Sciatic nerve (tissue), 2 donors: ENCODE results near the gene AP5Z1. TPM values are rescaled to one million over a fixed set of nuclear protein-coding genes. Genes with fewer than 3 reads are reported as not detected.
"Not testable (repeated sequence)": the region's sequence is repeated elsewhere in the genome, so short reads cannot be mapped to it uniquely, and the experiment has no call there.

Experiments used
- ATAC-seq: fragments of 200-7000 bp; cut with Tn5 transposase; one replicate; pipeline ENCODE4 v1.9.1; 2020; ENCODE audit warnings: mild to moderate bottlenecking, moderate library complexity
- DNase-seq: peaks from one replicate; pipeline ENCODE4 v3.0.0-alpha.2; 2020; ENCODE audit warnings: low spot score
- intact Hi-C: fragments of 100-400 bp; cut with DNase I; formaldehyde crosslinking; loops from one replicate; pipeline ENCODE4 v1.14.2; 2022
- total RNA-seq: library from RNA; stranded (reverse); fragmentation: NEBNext Ultra II Directional; extraction: Animal tissue kit (Norgen Biotek cat#: 25700); gene quantifications from one replicate; pipeline ENCODE4 v1.2.1, GENCODE V29; 2021
- donor health status: DM: no; HTN: no; CAD: no.
- donor health status: DM: no; HTN: no; CAD: no.

Gene AP5Z1
- total RNA-seq, 1 donor from 2014 or later: 36.2 TPM

DNA sequence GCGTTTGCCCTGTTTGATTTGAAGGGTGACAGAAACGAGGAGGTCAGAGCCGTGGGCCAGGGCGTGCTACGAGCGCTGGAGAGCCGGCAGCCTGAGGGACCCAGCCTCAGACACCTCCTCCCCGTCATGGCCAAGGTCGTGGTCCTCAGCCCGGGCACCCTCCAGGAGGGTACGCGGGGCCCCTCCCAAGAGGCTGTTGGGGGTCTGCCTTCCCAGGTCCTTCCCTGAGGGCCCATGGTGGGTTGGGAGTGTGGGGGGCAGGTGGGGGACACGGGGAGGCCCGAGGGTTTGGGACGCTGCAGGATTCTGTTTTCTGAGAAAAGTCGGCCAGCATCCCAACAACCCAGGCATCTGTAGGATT lies 7.8 kb downstream of the AP5Z1 start:
- ATAC-seq: no peak
- DNase-seq: no peak
- intact Hi-C loops: no loop called here

DNA sequence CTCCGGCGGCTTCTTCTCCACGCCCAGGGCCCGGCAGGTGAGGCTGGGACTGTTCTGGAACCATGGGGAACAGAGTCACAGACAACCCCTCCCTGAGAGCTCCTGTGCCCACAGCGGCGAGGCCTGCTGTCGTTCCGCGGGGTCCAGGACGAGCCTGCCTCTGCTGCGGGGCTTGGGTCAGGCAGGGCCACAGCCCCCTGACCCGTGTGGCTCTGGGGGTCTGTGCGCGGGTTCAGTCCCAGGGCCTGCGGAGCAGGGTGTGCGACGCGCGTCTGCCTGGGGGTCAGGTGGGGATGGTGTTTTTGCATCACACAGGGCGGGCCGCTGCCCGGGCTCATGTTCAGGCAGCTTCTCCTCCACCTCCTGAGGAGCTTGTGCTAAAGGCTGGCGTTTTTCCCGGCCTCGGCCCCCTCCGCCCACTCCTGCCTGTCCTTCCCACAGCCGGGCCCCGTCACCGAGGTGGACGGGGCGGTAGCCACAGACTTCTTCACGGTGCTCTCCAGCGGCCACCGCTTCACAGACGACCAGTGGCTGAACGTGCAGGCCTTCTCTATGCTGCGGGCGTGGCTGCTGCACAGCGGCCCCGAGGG lies 8.4 kb downstream of the AP5Z1 start:
- intact Hi-C loops: no loop called here
- DNase-seq (no peak), ATAC-seq (no peak)

DNA sequence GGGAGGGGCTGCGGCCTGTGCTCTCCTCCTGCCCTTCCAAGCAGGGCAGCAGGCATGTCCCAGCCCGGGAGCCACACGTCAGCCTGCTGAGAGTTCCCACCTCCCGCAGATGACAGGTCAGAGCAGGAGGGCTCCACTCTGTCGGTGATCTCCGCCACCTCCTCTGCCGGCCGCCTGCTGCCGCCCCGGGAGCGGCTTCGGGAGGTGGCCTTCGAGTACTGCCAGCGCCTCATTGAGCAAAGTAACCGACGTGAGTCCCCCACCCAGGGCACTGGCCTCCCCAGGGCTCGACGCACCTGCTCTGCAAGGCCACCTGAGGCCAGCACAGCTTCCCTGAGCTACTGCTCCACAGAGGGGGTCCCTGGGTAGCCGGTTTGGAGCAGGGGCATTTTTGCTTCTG lies 9.4 kb downstream of the AP5Z1 start:
- DNase-seq: no peak
- intact Hi-C loops: no loop called here
- no peak for ATAC-seq

DNA sequence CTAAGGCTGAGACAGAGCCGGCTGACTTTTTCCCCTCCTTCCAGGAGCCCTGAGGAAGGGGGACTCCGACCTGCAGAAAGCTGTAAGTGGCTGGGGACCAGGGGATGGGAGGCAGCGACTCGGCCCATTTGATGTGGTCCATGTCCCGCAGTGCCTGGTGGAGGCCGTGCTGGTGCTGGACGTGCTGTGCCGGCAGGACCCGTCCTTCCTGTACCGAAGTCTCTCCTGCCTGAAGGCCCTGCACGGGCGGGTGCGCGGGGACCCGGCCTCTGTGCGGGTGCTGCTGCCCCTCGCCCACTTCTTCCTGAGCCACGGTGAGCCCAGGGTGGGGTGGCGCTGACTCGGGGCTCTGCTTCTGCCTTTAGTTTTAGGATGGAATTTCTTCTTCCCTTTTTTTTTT lies 9.9 kb downstream of the AP5Z1 start:
- DNase-seq: no peak
- ATAC-seq: no peak
- intact Hi-C loops: no loop called here

DNA sequence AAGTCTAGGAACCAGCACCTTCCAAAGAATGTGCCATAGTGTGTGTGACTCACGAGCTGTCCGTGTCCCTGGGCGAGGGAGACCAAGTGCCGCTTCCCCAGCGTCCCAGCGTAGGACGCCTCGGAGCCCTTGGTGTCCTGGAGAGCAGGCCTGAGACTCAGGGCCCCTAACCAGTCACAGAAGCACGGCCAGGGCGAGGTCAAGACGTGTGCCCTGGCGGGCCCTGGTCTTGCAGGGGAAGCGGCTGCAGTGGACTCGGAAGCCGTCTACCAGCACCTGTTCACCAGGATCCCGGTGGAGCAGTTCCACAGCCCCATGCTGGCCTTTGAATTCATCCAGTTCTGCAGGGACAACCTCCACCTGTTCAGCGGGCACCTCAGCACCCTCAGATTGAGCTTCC lies 10.6 kb downstream of the AP5Z1 start:
- ATAC-seq: no peak
- intact Hi-C loops: no loop called here
- DNase-seq: no peak

DNA sequence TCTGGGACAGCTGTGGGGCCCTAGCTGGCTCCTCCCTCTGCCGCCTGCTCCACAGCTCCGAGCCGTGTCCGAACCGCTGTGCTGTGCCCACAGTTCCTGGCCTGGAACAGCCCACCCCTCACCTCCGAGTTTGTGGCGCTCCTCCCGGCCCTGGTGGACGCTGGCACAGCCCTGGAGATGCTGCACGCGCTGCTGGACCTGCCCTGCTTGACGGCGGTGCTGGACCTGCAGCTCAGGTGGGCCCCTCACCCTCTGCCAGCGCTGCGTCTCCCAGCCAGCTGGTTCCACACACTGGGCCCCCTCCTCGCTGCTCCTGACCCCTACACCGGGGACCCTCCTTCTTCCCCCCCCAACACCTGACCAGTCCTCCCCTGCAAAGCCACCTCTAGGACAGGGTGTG lies 12.1 kb downstream of the AP5Z1 start:
- intact Hi-C loops: no loop called here
- ATAC-seq (no peak), DNase-seq (no peak)

DNA sequence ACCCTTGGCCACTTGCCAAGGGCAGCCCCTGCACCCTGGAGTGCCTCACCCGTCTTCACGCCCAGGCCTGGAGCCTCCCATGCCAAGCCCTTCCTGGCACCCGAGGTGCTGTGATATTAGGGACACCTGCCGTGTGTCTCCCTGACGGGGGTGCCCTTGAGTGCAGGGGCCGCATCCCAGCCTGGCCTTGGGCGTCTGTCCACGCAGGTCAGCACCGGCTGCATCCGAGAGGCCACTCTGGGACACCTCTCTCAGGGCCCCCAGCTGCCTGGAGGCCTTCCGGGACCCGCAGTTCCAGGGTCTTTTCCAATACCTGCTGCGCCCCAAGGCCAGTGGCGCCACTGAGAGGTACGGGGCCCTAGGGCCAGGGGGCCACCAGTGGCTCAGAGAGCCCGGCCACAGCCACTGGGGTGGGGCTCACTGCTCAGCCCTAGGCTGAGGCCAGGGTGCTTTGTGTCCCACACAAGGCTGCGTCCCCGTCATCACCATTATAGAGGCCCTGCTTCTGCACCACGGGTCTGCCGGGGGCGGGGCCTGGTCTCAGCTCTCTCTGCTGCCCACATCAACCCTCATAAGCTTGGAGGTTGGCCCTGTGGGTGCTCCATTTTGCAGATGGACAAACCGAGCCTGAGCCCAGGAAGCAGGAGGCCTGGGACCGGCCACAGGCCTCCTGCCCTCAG lies 12.7 kb downstream of the AP5Z1 start:
- no peak for ATAC-seq
- DNase-seq: no peak
- intact Hi-C loops: no loop called here

DNA sequence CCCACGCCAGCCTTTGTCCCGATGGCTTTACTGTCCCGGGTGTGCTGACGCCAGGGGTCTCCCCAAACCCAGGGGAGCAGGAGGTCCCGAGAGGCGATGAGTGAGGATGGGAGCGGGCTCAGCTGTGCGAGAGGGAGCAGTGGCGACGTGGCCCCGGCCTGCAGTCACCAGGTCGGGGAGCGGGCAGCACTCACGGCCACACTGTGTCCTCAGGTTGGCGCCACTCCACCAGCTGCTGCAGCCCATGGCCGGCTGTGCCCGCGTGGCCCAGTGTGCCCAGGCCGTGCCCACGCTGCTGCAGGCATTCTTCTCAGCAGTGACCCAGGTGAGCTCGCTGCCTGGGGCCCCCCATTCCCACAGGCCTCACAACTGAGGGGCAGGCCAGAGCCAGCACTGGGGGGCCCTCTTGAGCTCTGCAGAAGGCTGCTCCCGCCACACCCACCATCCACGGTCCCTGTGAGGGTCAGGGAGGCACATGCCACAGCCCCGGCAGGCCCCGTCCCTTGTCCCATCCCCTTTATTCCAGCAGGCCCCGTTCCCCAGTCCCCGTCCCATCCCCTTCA lies 13.3 kb downstream of the AP5Z1 start:
- intact Hi-C loops: no loop called here
- DNase-seq (no peak), ATAC-seq (no peak)

DNA sequence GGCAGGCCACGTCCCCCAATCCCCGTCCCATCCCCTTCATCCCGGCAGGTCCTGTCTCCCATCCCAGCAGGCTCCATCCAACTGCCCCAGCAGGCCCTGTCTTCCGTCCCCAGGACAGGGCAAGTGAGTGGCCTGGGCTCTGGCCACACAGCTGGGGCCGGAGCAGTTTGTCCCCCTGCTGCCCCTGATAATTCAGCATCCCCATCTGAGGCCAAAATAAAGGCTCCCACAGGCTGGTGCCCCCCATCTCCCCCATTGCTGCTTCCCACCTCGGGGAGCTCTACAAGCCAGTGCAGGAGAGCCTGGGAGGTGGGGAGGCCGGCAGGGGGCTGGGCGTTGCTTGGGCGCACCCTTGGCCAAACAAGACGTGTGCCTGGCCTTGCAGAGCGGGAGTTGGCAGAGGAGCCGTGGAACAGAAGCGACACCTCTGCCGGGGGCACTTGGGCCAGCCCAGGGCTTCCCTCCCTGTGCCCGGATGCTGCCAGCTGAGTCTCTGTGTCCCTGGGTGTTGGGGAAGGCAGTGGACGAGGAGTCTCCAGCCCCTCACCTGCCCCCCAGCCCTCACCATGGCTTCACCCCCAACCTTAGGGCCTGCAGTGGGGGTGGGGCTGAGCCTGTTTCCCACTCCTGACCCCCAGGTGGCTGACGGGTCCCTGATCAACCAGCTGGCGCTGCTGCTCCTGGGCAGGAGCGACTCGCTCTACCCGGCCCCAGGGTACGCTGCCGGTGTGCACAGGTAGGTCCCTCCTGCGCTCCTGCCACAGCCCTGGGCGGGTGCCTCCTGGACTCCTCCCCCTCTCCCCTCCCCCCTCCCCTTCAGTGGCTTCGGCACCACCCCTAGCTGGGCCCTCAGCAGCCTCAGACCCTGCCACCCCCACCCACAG lies 14.0 kb downstream of the AP5Z1 start:
- DNase-seq: no peak
- ATAC-seq: no peak
- intact Hi-C loops: loop anchor here (5.0 kb wide), 1 partner anchor 298 kb away; no protein-coding TSS in a partner anchor

DNA sequence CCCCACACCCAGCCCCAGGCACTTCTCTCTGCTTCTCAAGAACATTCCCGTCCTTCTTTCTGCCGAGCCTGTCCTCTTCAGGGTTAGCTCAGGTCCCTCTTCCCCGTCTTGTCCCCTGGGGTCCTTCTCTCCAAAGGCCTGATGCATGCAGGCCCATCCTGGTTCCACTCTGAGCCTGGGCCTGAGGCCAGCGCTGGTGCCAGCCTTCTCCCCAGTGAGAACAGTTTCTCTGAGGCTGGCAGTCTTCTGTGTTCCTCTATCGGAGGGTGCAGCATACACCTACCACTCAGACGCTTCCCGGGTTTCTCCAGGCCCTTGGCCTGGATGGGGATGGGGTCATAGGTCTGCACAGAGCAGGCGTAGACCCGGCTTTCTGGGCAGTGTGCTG lies 14.6 kb downstream of the AP5Z1 start:
- DNase-seq (no peak), ATAC-seq (no peak)
- intact Hi-C loops: loop anchor here (5.0 kb wide), 1 partner anchor 297 kb away; no protein-coding TSS in a partner anchor

DNA sequence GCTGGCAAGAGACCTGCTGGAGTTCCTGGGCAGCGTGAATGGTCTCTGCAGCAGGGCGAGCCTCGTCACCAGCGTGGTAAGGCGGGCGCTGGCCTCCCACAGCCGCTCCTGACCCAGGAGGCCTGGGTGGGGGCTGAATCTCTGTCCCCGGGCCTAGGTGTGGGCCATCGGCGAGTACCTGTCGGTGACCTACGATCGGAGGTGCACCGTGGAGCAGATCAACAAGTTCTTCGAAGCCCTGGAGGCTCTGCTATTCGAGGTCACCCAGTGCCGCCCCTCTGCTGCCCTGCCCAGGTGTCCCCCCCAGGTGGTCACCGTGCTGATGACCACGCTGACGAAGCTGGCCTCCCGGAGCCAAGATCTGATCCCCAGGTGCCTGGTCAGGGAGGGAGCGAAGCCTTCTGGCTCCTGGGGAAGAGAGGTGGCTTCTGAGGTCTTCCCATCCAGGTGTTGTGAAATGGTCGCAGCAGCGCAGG lies 15.1 kb downstream of the AP5Z1 start:
- intact Hi-C loops: loop anchor here (5.0 kb wide), 1 partner anchor 297 kb away; no protein-coding TSS in a partner anchor
- ATAC-seq (no peak), DNase-seq (no peak)

DNA sequence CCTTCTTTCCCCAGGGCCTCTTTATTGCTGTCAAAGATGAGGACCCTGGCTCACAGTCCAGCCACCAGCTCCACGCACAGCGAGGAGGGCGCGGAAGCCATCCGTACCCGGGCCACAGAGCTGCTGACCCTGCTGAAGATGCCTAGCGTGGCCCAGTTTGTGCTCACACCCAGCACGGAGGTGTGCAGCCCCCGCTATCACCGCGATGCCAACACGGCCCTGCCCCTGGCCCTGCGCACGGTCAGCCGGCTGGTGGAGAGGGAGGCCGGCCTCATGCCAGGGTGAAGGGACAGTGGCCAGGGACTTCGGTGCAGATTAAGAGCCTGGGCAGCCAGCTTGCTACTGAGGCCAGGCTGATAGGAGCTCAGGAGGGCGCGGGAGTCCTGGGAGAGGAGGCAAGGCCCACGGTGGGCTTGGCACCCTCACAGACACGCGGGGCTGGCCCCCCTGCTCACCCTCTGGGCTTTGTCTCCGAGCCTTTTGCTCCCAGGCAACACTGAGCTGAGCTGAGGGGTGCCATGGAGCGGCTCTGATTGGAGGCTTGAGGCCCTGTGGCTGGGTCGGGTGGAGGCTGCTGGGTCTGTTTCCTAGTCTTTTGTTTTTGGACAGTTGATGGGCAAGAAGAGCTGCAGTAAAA lies 15.8 kb downstream of the AP5Z1 start:
- ATAC-seq (peak; percentile 3), DNase-seq (no peak)
- intact Hi-C loops: loop anchor here (5.0 kb wide), 1 partner anchor 296 kb away; no protein-coding TSS in a partner anchor

DNA sequence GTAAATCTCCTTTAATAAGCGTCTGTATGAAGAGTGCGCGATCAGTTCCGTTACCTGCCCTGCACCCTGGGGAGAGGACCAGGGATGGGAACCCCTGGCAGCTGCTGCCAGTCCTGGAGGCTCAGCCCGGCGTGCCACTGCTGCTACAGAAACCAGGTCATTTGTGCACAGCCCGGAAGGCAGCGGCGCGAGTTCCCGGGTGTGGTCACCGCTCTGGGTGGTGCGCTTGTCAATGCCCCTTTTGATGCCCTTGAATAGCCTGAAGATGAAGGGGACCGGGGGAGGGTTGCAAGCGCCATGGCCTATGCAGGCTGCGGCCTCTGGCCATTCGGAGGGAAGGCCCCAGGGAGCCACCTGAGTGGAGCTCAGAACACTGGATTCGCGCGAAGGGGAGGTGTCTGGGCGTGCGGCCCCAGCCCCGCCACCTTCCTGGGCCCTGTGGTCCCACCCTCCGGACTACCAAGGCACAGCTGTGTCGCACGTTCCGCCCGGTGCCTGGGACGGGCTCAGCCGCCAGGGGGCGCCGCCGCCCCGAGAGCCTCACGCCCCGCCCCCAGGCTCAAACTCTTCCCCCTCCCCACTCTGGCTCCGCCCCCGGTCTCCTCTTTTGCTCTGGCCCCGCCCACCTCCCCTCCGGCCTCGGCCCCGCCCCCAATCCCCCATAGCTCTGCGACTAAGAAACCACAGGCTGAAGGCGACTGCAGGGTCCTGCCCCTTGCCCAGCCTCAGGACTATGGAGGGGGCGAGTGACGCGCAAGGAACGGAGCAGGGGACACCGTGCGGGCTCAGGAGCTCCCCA lies 16.5 kb downstream of the AP5Z1 start:
- intact Hi-C loops: loop anchor here (5.0 kb wide), 1 partner anchor 295 kb away; no protein-coding TSS in a partner anchor
- DNase-seq: peak; percentile 94

DNA sequence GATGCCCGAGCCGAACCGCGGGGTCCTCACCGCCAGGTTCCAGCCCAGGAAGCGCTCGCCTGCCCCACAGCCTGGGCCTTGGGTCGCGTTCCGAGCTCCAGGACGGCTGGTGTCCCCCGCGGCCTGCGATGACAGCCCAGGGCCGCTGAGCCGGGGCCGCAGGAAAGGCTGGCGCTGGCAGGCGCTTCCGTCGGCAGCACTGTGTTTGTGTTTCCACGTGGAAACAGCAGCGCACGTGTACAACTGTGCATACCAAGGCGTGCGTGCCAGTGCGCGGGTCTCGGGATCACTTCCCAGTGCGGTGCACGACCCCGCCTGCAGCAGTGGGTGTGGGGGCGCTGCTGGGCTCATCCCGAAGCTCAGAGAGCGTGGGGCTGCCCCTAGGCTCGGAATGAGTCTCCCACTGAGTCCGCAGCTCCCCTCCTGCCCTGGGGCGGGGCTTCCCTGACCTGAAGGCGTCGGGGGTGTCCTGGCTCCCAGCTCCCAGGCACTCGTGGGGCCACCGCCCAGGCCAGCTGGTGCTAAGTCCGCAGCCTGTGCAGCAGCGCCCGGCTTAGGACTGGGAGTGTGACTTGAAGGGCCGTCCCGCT lies 17.2 kb downstream of the AP5Z1 start:
- DNase-seq (peak; percentile 75), ATAC-seq (peak; percentile 46)
- intact Hi-C loops: loop anchor here (5.0 kb wide), 1 partner anchor 295 kb away; no protein-coding TSS in a partner anchor

More for the DNA sequence above, 16.5 kb downstream of the AP5Z1 start:
- ATAC-seq: peak; percentile 88

DNA sequence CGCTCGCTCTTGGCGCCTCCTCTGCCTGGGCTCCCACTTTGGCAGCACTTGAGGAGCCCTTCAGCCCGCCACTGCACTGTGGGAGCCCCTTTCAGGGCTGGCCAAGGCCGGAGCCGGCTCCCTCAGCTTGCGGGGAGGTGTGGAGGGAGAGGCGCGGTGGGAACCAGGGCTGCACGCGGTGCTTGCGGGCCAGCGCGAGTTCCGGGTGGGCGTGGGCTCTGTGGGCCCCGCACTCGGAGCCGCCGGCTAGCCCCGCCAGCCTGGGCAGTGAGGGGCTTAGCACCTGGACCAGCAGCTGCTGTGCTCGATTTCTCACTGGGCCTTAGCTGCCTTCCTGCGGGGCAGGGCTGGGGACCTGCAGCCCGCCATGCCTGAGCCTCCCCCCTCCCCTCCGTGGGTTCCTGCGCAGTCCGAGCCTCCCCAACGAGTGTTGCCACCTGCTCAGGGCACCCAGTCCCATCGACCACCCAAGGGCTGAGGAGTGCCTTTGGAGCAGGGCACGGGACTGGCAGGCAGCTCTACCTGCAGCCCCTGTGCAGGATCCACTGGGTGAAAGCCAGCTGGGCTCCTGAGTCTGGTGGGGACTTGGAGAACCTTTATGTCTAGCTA lies 18.1 kb downstream of the AP5Z1 start:
- intact Hi-C loops: loop anchor here (5.0 kb wide), 1 partner anchor 294 kb away; no protein-coding TSS in a partner anchor
- DNase-seq, ATAC-seq: not testable (repeated sequence)

DNA sequence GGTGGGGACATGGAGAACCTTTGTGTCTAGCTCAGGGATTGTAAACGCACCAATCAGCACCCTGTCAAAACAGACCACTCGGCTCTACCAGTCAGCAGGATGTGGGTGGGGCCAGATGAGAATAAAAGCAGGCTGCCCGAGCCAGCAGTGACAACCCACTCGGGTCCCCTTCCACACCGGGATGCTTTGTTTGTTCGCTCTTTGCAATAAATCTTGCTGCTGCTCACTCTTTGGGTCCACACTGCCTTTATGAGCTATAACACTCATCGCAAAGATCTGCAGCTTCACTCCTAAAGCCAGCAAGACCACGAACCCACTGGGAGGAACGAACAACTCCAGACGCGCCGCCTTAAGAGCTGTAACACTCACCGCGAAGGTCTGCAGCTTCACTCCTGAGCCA lies 18.7 kb downstream of the AP5Z1 start:
- not testable (repeated sequence) for ATAC-seq, DNase-seq
- intact Hi-C loops: loop anchor here (5.0 kb wide), 1 partner anchor 293 kb away; no protein-coding TSS in a partner anchor
